Measurements from ENCODE around the gene DENND6B. TPM values are rescaled to one million over a fixed set of nuclear protein-coding genes. Genes with fewer than 3 reads are reported as not detected.

The DENND6B gene
- total RNA-seq, 1 donor from 2014 or later: 32.1 TPM

GRCh38 chr22:50262973-50263617 is 63.7 kb downstream of the DENND6B start:
- no peak overlapping the region for H3K27ac Mint-ChIP-seq (ENCODE audit: unreplicated experiment)
- H3K4me1 Mint-ChIP-seq (ENCODE audit: low read depth, unreplicated experiment): no peaks in the 10 kb centered on the region
- H3K4me3 Mint-ChIP-seq (ENCODE audit: unreplicated experiment): no peak overlapping the region
- H3K9me3 Mint-ChIP-seq (ENCODE audit: unreplicated experiment): no peaks in the 10 kb centered on the region
- no peak for DNase-seq
- no peaks in the 10 kb centered on the region for H3K36me3 Mint-ChIP-seq (ENCODE audit: unreplicated experiment)
- no peak for TF ChIP-seq CTCF (IDR thresholded peaks at IDR 0.05; ENCODE audit: partially characterized antibody, unreplicated experiment)
- H3K27me3 Mint-ChIP-seq (ENCODE audit: unreplicated experiment): peaks cover 8% of the 10 kb centered on the region

- Mint-ChIP-seq H3K4me1 (ENCODE audit: low read depth, unreplicated experiment) (no peaks in the 10 kb centered on the region), H3K27ac (ENCODE audit: unreplicated experiment) (no peak overlapping the region), H3K36me3 (ENCODE audit: unreplicated experiment) (no peaks in the 10 kb centered on the region), H3K27me3 (ENCODE audit: unreplicated experiment) (peaks cover 8% of the 10 kb centered on the region), H3K4me3 (ENCODE audit: unreplicated experiment) (peak overlapping the region; percentile 74), H3K9me3 (ENCODE audit: unreplicated experiment) (no peaks in the 10 kb centered on the region)
- no peak for DNase-seq
- TF ChIP-seq CTCF (IDR thresholded peaks at IDR 0.05; ENCODE audit: partially characterized antibody, unreplicated experiment): no peak
These were observed 64.3 kb downstream of the DENND6B start for GRCh38 chr22:50262460-50262911.

GRCh38 chr22:50261615-50262459 is 65.0 kb downstream of the DENND6B start, which contains the start of gene MAPK12:
MAPK12 (minus strand) TSS chr22:50261683; CDS start chr22:50261509, 174 bp downstream.
- peak within 1 kb of the TSS; percentile 76 for H3K4me3 Mint-ChIP-seq (ENCODE audit: unreplicated experiment)
- no peaks in the 10 kb centered on the region for H3K4me1 Mint-ChIP-seq (ENCODE audit: low read depth, unreplicated experiment)
- H3K9me3 Mint-ChIP-seq (ENCODE audit: unreplicated experiment): no peaks in the 10 kb centered on the region
- TF ChIP-seq CTCF (IDR thresholded peaks at IDR 0.05; ENCODE audit: partially characterized antibody, unreplicated experiment): no peak
- H3K27ac Mint-ChIP-seq (ENCODE audit: unreplicated experiment): no peak within 1 kb of the TSS
- H3K36me3 Mint-ChIP-seq (ENCODE audit: unreplicated experiment): no peaks in the 10 kb centered on the region
- H3K27me3 Mint-ChIP-seq (ENCODE audit: unreplicated experiment): peaks cover 10% of the 10 kb centered on the region
- peak; percentile 79 for DNase-seq

- peak; percentile 75 for DNase-seq
- no peaks in the 10 kb centered on the region for H3K4me1 Mint-ChIP-seq (ENCODE audit: low read depth, unreplicated experiment)
- no peak overlapping the region for H3K27ac Mint-ChIP-seq (ENCODE audit: unreplicated experiment)
- H3K36me3 Mint-ChIP-seq (ENCODE audit: unreplicated experiment): no peaks in the 10 kb centered on the region
- TF ChIP-seq CTCF (IDR thresholded peaks at IDR 0.05; ENCODE audit: partially characterized antibody, unreplicated experiment): no peak
- no peaks in the 10 kb centered on the region for H3K9me3 Mint-ChIP-seq (ENCODE audit: unreplicated experiment)
- peak overlapping the region; percentile 76 for H3K4me3 Mint-ChIP-seq (ENCODE audit: unreplicated experiment)
- peaks cover 9% of the 10 kb centered on the region for H3K27me3 Mint-ChIP-seq (ENCODE audit: unreplicated experiment)
These were observed 65.8 kb downstream of the DENND6B start for GRCh38 chr22:50260801-50261614.
